Measurements from ENCODE around the gene CERS6.

- TF ChIP-seq CTCF (IDR thresholded peaks at IDR 0.05; ENCODE audit: poor library complexity) (no peak), EZH2 (IDR thresholded peaks at IDR 0.05; ENCODE audit: borderline replicate concordance) (no peak), EZH2phosphoT487 (IDR thresholded peaks at IDR 0.05; ENCODE audit: low read depth, severe bottlenecking, unreplicated experiment) (no peak)
Measured at GRCh38 chr2:168684921-168685599, 229.0 kb downstream of the CERS6 start.
